Osteoblast (primary cell): Measurements from ENCODE around the gene SPACA6. TPM values are rescaled to one million over a fixed set of nuclear protein-coding genes. Genes with fewer than 3 reads are reported as not detected.

ENCODE experiments used
- DNase-seq: peaks from one replicate; pipeline ENCODE4 v3.0.0; 2011; ENCODE audit warnings: low spot score, mixed read lengths; ENCODE audit not compliant: insufficient read length; ENCODE audit errors: missing footprints
- H2AFZ ChIP-seq: 2 replicates; pipeline ENCODE4 v1.6.0; 2011; ENCODE audit warnings: mild to moderate bottlenecking, low read length
- H3K27ac ChIP-seq: 2 replicates; pipeline ENCODE4 v1.5.1; 2011; ENCODE audit warnings: mild to moderate bottlenecking, low read depth, low read length, moderate library complexity
- H3K27me3 ChIP-seq: 2 replicates; pipeline ENCODE4 v1.6.0; 2012; ENCODE audit warnings: mild to moderate bottlenecking, control low read depth, inconsistent platforms, low read length, moderate library complexity; ENCODE audit not compliant: insufficient read depth
- H3K36me3 ChIP-seq: 2 replicates; pipeline ENCODE4 v1.5.1; 2011; ENCODE audit warnings: mild to moderate bottlenecking, low read length, control low read depth, moderate library complexity; ENCODE audit not compliant: insufficient read depth
- H3K4me1 ChIP-seq: 2 replicates; pipeline ENCODE4 v1.5.1; 2011; ENCODE audit warnings: mild to moderate bottlenecking, low read length, control low read depth, moderate library complexity; ENCODE audit not compliant: insufficient read depth
- H3K4me2 ChIP-seq: 2 replicates; pipeline ENCODE4 v1.6.0; 2011; ENCODE audit warnings: mild to moderate bottlenecking, low read length; ENCODE audit not compliant: insufficient read depth
- H3K4me3 ChIP-seq: fragments of 200-600 bp; sonication (generic); 3 replicates; pipeline ENCODE4 v1.5.1; 2012; ENCODE audit warnings: mild to moderate bottlenecking, low read length, inconsistent platforms; ENCODE audit not compliant: insufficient read depth
- H3K79me2 ChIP-seq: 2 replicates; pipeline ENCODE4 v1.6.0; 2012; ENCODE audit warnings: mild to moderate bottlenecking, low read length, control low read depth, inconsistent platforms; ENCODE audit not compliant: insufficient read depth
- H3K9me3 ChIP-seq: 2 replicates; pipeline ENCODE4 v1.5.1; 2011; ENCODE audit warnings: low read depth, low read length, control low read depth
- H4K20me1 ChIP-seq: 2 replicates; pipeline ENCODE4 v1.6.0; 2012; ENCODE audit warnings: mild to moderate bottlenecking, low read length, control low read depth; ENCODE audit not compliant: insufficient read depth
- CTCF ChIP-seq: IDR thresholded peaks from 2 replicates; pipeline ENCODE4 v1.5.1; 2011; ENCODE audit warnings: mild to moderate bottlenecking, low read depth, low read length, moderate library complexity; ENCODE audit errors: extremely low read depth
- total RNA-seq: library from RNA; depleted of rRNA; stranded (reverse); fragments of >200 nt; gene quantifications from 2 replicates; pipeline ENCODE4 v1.2.3, GENCODE V29; 2012

SPACA6 gene
- total RNA-seq, 1 donor, result 12.7 TPM

GRCh38 chr19:51746731-51747130, 53.6 kb downstream of the SPACA6 start:
- no peaks in the 10 kb centered on the region for H3K36me3 ChIP-seq
- TF ChIP-seq CTCF, result no peak

GRCh38 chr19:51749979-51750378, 56.8 kb downstream of the SPACA6 start:
- no peak overlapping the region for H2AFZ ChIP-seq
- peaks cover 22% of the 10 kb centered on the region for H3K4me1 ChIP-seq
- H3K4me3 ChIP-seq, result no peak overlapping the region
- no peaks in the 10 kb centered on the region for H3K36me3 ChIP-seq
- peak overlapping the region; percentile 8 for H3K4me2 ChIP-seq
- peak; percentile 84 for DNase-seq
- H3K27ac ChIP-seq, result peak overlapping the region; percentile 62
- no peaks in the 10 kb centered on the region for H3K9me3 ChIP-seq
- H3K79me2 ChIP-seq, result no peaks in the 10 kb centered on the region
- no peaks in the 10 kb centered on the region for H3K27me3 ChIP-seq
- no peak for TF ChIP-seq CTCF
- H4K20me1 ChIP-seq, result no peaks in the 10 kb centered on the region

More at GRCh38 chr19:51746731-51747130, 53.6 kb downstream of the SPACA6 start:
- no peak overlapping the region for H2AFZ ChIP-seq
- H3K27ac ChIP-seq, result no peak overlapping the region
- H3K27me3 ChIP-seq, result no peaks in the 10 kb centered on the region
- no peaks in the 10 kb centered on the region for H3K9me3 ChIP-seq
- no peak overlapping the region for H3K4me3 ChIP-seq
- no peaks in the 10 kb centered on the region for H3K79me2 ChIP-seq
- H3K4me2 ChIP-seq, result no peak overlapping the region
- H3K4me1 ChIP-seq, result peaks cover 36% of the 10 kb centered on the region
- no peaks in the 10 kb centered on the region for H4K20me1 ChIP-seq
- no peak for DNase-seq

- no peaks in the 10 kb centered on the region for H3K9me3 ChIP-seq
- no peaks in the 10 kb centered on the region for H3K36me3 ChIP-seq
- no peak for TF ChIP-seq CTCF
- H3K4me3 ChIP-seq, result no peak overlapping the region
- H3K27me3 ChIP-seq, result no peaks in the 10 kb centered on the region
- no peaks in the 10 kb centered on the region for H3K79me2 ChIP-seq
- peak overlapping the region; percentile 8 for H3K4me2 ChIP-seq
- peaks cover 22% of the 10 kb centered on the region for H3K4me1 ChIP-seq
- no peak overlapping the region for H2AFZ ChIP-seq
- DNase-seq, result no peak
- no peaks in the 10 kb centered on the region for H4K20me1 ChIP-seq
- peak overlapping the region; percentile 62 for H3K27ac ChIP-seq
Observed at GRCh38 chr19:51750400-51751094, 57.4 kb downstream of the SPACA6 start.

GRCh38 chr19:51751655-51752054, 58.5 kb downstream of the SPACA6 start, which contains the start of gene FPR1:
TSS of gene FPR1 (minus strand) at chr19:51751878. CDS start at chr19:51746994, 4,884 bp downstream.
- TF ChIP-seq CTCF, result no peak

More at GRCh38 chr19:51751655-51752054, 58.5 kb downstream of the SPACA6 start, which contains the start of gene FPR1:
- Histone ChIP-seq H3K27ac (peak within 1 kb of the TSS; percentile 62), H3K27me3 (no peaks in the 10 kb centered on the region), H3K79me2 (no peaks in the 10 kb centered on the region), H3K9me3 (no peaks in the 10 kb centered on the region), H3K36me3 (no peaks in the 10 kb centered on the region), H4K20me1 (no peaks in the 10 kb centered on the region), H3K4me1 (peaks cover 22% of the 10 kb centered on the region), H3K4me2 (peak within 1 kb of the TSS; percentile 26), H2AFZ (peak within 1 kb of the TSS; percentile 69), H3K4me3 (no peak within 1 kb of the TSS)
- DNase-seq, result peak; percentile 75
